Tongue (tissue), 2 donors: Measurements from ENCODE around the gene ABLIM1. TPM values are rescaled to one million over a fixed set of nuclear protein-coding genes. Genes with fewer than 3 reads are reported as not detected.

Experiments used
- DNase-seq: peaks from one replicate; pipeline ENCODE4 v3.0.0-alpha.2; 2015
- total RNA-seq: library from RNA; depleted of rRNA; stranded (reverse); fragments of >200 nt; gene quantifications from one replicate; pipeline ENCODE4 v1.2.3, GENCODE V29; 2014

Gene ABLIM1
- total RNA-seq, 1 donor from 2014 or later = 70.6 TPM

GRCh38 chr10:114445332-114445731 is 212.7 kb downstream of the ABLIM1 start:
- DNase-seq = no peak

- DNase-seq = no peak
Measured at GRCh38 chr10:114444819-114445218, 213.3 kb downstream of the ABLIM1 start.

- no peak for DNase-seq
Measured at GRCh38 chr10:114442091-114442630, 215.9 kb downstream of the ABLIM1 start.

GRCh38 chr10:114441107-114441506 is 217.0 kb downstream of the ABLIM1 start:
- DNase-seq = no peak

- DNase-seq = peak; percentile 41
Measured at GRCh38 chr10:114437473-114438292, 220.4 kb downstream of the ABLIM1 start.

- no peak for DNase-seq
Measured at GRCh38 chr10:114436941-114437340, 221.1 kb downstream of the ABLIM1 start.

- DNase-seq = no peak
Measured at GRCh38 chr10:114432566-114433093, 225.4 kb downstream of the ABLIM1 start.

GRCh38 chr10:114431414-114432135 is 226.5 kb downstream of the ABLIM1 start:
- DNase-seq = no peak

GRCh38 chr10:114430688-114431413 is 227.2 kb downstream of the ABLIM1 start:
- no peak for DNase-seq

- DNase-seq = no peak
Measured at GRCh38 chr10:114429581-114430335, 228.3 kb downstream of the ABLIM1 start.

- peak; percentile 42 for DNase-seq
Measured at GRCh38 chr10:114427124-114427852, 230.8 kb downstream of the ABLIM1 start.

- peak; percentile 15 for DNase-seq
Measured at GRCh38 chr10:114426476-114426875, 231.6 kb downstream of the ABLIM1 start.

- no peak for DNase-seq
Measured at GRCh38 chr10:114420811-114421485, 237.1 kb downstream of the ABLIM1 start.

GRCh38 chr10:114418109-114418508 is 240.0 kb downstream of the ABLIM1 start:
- DNase-seq = no peak

GRCh38 chr10:114412907-114413797 is 244.9 kb downstream of the ABLIM1 start:
- no peak for DNase-seq

GRCh38 chr10:114408968-114409444 is 249.1 kb downstream of the ABLIM1 start:
- DNase-seq = no peak

GRCh38 chr10:114408112-114408967 is 249.7 kb downstream of the ABLIM1 start:
- DNase-seq = no peak

GRCh38 chr10:114406455-114406854 is 251.6 kb downstream of the ABLIM1 start:
- DNase-seq = no peak
